NCI-H748 (cell line): Measurements from ENCODE around the gene APOBEC3G.

Experiments
- DNase-seq: peaks from one replicate; lab custom pipeline; 2025; ENCODE audit not compliant: unreplicated experiment; lab: John Stamatoyannopoulos, UW

APOBEC3G gene

DNA sequence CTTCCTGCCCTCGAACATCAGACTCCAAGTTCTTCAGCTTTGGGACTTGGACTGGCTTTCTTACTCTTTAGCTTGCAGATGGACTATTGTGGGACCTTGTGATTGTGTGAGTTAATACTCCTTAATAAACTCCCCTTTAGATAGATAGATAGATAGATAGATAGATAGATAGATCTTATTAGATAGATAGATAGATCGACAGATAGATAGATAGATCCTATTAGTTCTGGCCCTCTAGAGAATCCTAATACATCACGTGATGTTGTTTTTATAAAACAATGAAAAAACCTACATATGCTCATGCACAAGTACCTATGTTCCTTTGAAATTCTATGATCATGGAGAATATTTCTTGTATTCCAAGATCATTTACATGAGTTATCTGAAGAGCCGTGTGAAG lies 43.9 kb downstream of the APOBEC3G start:
- DNase-seq = no peak

DNA sequence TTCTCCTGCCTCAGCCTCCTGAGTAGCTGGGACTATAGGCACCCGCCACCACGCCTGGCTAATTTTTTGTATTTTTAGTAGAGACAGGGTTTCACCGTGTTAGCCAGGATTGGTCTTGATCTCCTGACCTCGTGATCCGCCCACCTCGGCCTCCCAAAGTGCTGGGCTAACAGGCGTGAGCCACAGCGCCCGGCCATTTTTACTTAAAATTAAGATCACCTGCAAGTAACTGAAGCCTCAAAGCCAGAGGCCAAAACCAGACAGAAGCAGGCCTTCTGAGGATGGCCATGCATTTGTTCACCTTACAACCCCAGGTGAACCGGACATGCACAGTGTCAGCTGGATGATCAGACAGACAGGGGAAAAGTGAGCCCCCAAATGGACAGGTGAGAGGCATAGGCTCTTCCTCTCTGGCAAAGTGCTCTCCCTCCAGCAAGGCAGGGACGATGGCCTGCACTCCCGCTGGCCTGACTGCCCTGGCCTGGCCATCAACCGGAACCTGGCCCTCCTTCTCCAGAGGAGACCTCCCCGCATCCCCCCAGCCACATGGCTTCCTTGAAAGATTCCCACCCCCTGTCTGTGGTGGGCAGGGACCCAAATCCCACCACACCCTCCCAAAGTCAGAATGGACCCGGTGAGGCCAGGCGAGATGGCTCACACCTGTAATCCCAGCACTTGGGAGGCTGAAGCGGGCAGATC lies 45.8 kb downstream of the APOBEC3G start:
- DNase-seq = no peak

DNA sequence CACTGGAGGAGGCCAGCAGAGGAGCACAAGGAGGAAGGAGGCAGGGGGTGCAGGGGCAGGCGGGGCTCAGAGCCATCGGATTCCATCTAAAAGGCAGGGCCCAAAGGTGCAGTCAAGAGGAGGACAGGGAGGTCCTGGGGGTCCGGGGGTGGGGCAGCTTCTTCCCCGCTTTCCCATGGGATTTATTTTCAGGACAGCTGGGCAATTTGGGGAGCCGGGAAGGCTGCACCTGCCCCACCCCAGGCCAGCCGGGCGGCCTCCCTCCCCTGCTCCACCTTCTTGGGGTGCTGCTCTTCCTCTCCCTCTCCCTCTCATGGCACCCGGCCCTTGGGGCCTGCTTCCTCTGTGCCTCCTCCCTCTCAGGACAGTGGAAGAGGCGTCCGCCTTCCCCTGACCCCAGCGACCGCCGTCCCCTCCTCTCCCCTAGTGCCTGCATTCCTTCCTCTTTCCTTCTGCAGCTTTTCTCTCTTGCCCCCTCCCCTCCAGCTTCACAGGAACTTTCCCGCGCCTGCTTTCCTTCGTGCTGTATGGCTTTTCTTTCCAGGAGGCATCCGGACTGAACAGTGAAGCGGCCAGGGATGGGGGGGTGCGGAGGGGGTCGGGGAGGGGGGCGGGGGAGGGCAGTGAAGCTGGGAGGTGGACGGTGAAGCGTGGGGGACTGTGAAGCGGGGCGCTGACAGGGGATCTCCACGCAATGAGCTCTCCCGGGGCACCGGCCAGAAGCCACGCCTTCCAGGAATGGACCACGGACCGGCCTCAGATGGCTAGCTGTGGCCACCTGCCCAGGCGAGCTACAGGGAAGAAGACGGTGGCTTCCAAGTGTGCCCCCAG lies 46.9 kb downstream of the APOBEC3G start:
- no peak for DNase-seq

DNA sequence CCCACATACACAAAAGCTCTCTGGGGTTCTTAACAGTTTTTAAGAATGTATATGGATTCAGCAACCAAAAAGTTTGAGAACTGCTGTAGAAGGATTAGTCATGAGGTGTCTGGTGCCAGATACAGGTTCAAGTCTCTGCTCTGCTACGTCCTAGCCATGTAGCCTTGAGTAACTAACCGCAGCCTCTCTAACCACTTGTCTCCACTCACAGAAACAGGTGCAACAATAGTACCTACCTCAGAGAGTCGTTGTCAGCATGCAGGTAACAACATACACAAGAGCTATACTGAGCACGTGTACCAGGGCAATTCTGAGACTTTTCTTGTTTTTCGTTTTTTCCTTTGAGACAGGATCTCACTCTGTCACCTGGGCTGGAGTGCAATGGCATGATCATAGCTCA lies 48.5 kb downstream of the APOBEC3G start:
- no peak for DNase-seq

GRCh38 chr22:39128508-39128907 lies 51.4 kb downstream of the APOBEC3G start:
- no peak for DNase-seq

GRCh38 chr22:39129081-39129480 lies 52.0 kb downstream of the APOBEC3G start:
- DNase-seq = no peak

DNA sequence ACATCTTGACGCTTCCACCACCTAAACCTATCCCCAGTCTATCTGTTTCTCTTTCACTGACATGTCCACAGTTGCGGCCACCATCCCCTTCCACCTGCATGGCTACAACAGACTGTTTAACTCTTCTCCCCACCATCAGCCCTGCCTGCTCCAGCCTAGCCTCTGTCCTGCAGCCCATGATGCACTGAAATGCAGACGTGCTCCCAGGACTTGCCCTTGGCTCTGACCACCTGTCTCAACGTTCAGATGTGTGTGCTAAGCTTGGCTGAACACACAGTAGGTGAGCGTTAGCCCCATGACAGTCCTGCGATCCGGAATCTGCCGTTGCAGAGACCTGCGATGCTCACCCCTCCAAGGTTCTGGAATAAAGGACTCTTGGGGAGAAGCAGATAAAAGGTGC lies 52.7 kb downstream of the APOBEC3G start:
- no peak for DNase-seq

DNA sequence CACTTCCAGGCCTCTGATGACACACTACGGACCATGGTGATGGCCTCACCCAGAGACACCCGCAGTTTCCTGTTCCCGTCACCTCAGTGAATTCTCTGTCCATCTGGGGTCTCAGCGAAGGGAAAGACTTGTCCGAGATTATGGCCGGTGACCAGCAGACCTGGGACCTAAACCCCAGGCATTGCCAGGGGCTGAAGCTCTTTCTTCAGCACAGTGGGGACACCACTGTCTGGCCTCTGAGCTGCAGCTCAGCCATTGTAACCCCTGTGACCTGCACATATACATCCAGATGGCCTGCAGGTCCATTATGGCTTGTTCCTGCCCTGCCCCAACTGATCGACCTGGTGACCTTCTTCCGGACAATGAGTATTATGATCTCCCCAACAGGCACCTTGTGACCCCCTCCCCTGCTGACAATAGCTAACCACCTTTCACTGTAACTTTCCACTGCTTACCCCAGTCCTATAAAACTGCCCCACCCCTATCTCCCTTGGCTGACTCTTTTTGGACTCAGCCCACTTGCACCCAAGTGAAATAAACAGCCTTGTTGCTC lies 53.2 kb downstream of the APOBEC3G start:
- no peak for DNase-seq

DNA sequence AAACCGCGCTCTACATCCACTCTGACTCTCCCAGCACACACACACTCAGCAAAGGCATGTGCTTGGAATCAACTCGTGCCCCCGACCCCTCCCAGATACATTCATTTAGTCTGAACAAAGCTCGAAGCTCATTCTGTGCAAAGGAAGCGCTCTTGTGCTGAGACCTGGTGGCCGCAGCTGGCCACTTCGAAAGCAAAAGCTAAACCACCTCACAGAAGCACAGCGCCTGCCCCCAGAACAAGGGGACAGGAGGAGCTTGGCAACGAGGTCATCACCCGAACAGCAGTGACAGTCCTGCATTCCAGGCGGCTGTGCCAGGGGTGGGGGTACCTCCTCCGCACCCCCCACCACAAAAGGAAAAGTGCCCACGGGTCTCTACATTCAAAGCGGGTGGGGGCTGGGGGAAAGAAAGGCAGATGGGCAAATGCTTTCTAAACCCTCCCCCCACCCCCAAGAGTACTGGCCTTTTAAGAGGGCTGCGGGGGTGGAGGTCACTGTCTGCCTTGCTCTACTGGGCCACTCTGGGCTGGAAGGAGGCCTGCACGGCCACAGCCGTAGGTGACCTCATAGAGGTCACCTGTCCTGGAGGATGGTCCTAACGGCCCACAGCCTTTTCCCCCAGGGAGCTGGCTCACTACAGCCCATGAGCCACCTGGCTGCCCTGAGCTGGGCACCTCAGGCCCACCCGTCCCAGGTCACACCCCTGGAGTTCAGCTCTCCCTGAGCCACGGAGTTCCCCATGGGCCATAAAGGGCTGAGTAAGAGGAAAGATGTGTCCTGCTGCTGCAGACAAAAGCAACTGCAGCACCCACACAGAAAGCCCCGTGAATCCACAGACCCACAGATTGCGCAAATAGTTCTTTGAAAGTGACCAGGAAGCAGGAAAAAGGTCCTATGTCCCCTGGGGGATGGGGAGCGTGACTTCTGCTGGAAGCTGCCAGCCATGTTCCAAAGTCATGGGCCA lies 54.1 kb downstream of the APOBEC3G start:
- DNase-seq = no peak

- DNase-seq = no peak
Observed at GRCh38 chr22:39132281-39132680, 55.2 kb downstream of the APOBEC3G start.

GRCh38 chr22:39132871-39133524 lies 55.9 kb downstream of the APOBEC3G start:
- no peak for DNase-seq

DNA sequence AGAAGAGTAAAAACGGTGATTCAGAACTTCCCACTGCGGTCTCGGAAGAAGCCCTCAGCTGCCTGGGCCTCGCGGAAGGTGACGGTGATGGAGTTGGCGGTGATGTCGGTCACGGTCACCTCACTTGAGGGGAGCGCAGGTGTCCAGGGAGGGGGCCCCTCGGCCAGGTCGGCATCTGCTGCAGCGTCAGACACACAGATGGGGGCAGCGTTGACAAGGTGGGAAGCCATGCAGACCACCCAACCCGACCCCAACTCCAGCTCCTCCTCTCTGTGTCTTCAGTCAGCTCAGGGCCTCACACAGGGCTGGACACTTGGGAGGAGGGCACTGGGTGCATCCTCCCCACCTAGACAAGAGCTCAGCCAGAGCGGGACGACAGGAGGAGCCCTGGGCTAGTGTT lies 56.8 kb downstream of the APOBEC3G start:
- no peak for DNase-seq

DNA sequence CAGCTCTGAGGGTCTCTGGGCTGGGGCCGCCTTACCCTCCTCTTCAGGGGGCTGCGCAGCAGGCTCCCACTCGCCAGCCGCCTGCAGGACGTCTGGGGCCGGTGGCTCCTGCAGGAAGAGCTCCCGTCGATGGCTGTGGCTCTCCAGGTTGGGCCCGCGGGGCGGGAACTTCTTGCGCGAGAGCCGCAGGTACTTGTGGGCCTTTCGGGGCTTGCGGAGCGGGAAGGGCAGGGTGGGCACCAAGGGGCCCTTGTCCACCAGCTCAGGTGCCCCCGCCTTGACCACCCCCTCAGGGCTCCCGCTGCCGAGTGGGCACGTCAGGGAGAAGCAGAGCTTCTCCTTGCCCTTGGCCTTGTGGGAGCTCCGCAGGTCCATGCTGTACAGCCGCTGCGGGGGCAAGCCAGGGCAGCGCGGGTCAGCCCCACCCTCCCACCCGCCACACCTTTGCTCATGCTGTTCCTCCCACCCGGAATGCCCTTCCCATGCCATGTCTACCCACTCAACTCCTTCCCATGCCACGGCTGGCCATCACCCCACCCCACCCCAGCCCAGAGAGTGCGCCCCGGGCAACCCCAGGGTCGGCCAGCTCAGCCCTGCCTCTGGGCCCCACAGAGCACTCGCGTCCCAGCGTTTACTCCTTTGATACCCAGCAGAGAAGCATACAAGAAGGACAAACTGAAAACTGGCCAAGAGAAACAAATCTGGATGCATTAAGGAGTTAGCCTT lies 57.5 kb downstream of the APOBEC3G start:
- no peak for DNase-seq

DNA sequence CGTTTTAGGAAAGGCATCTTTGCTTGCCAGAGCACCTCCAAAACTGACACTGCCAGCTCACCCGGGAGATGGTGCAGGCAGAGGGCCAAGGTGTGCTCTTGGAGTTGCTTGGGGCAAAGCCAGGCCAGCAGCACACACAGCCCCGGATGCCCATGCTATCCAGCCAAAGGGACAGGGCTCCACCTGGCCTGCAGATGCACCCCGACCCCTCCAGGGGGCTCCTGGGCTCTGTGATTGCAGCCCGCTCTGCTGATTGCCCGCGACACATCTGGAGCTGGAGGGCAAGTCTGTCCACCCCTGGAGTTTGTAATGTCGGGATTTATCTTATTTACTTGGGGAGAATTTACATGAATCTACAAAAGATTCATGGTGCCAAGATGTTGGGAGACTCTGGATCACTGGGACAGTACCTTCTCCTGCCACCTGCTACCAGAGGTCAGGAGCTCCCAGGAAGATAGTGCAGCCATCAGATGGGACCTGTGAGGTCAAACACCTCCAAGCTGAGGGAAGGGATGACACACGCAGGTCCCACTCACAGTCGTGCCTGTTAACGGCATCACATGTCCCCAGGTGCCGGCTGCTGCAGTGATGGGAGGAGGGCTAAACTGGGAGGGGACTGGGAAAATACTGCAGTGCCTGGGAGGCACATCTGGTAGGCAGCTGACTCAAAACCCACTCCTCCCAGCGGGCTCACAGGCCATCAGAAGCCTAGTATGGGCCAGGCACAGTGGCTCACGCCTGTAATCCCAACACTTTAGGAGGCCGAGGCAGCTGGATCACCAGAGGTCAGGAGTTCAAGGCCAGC lies 58.2 kb downstream of the APOBEC3G start:
- peak; percentile 34 for DNase-seq

- DNase-seq = no peak
Observed at GRCh38 chr22:39136317-39136716, 59.2 kb downstream of the APOBEC3G start.
